Neural progenitor cell (in vitro differentiated cells): ENCODE measurements around the gene BMPER. TPM values are rescaled to one million over a fixed set of nuclear protein-coding genes. Genes with fewer than 3 reads are reported as not detected.
A peak's percentile ranks its signal among the peaks of the same experiment; 100 is the strongest.

Experiments used
- DNase-seq: peaks from one replicate; pipeline ENCODE4 v3.0.0-alpha.2; 2016; ENCODE audit warnings: low spot score
- H2AFZ ChIP-seq: fragments of 200-600 bp; sonication (generic); replicated peaks from 2 replicates; pipeline ENCODE4 v1.6.1; 2016; ENCODE audit warnings: antibody characterized with exemption
- H3F3A ChIP-seq: fragments of 200-600 bp; sonication (generic); 2 replicates; pipeline ENCODE4 v1.6.1; 2016; ENCODE audit warnings: antibody characterized with exemption, low read depth
- H3K27ac ChIP-seq: fragments of 200-600 bp; sonication (generic); 2 replicates; pipeline ENCODE4 v1.5.1; 2016; ENCODE audit warnings: mild to moderate bottlenecking
- H3K27me3 ChIP-seq: fragments of 200-600 bp; sonication (generic); 2 replicates; pipeline ENCODE4 v1.6.1; 2016; ENCODE audit warnings: mild to moderate bottlenecking, moderate library complexity
- H3K36me3 ChIP-seq: fragments of 200-600 bp; sonication (generic); 2 replicates; pipeline ENCODE4 v1.5.1; 2016
- H3K4me1 ChIP-seq: fragments of 200-600 bp; sonication (generic); 2 replicates; pipeline ENCODE4 v1.6.1; 2016; ENCODE audit warnings: mixed run types
- H3K4me2 ChIP-seq: fragments of 200-600 bp; sonication (generic); 2 replicates; pipeline ENCODE4 v1.6.1; 2016
- H3K4me3 ChIP-seq: fragments of 200-600 bp; sonication (generic); 2 replicates; pipeline ENCODE4 v1.5.1; 2016
- H3K79me2 ChIP-seq: fragments of 200-600 bp; sonication (generic); 2 replicates; pipeline ENCODE4 v1.6.1; 2016; ENCODE audit warnings: low read depth
- H3K9ac ChIP-seq: fragments of 200-600 bp; sonication (generic); 2 replicates; pipeline ENCODE4 v1.6.1; 2016
- H3K9me3 ChIP-seq: fragments of 200-600 bp; sonication (generic); 2 replicates; pipeline ENCODE4 v1.5.1; 2016; ENCODE audit warnings: low read depth
- H4K20me1 ChIP-seq: fragments of 200-600 bp; sonication (generic); 2 replicates; pipeline ENCODE4 v1.6.1; 2016; ENCODE audit warnings: low read depth
- H3K27ac Mint-ChIP-seq: 3 replicates; pipeline ENCODE4 v1.8.0; 2021; ENCODE audit warnings: mixed read lengths
- H3K27me3 Mint-ChIP-seq: 2 replicates; pipeline ENCODE4 v1.8.0; 2022; ENCODE audit warnings: low read depth, mild to moderate bottlenecking, inconsistent platforms, moderate library complexity, mixed read lengths; ENCODE audit not compliant: insufficient read depth
- H3K36me3 Mint-ChIP-seq: 3 replicates; pipeline ENCODE4 v1.8.0; 2021; ENCODE audit warnings: mixed read lengths
- H3K4me1 Mint-ChIP-seq: 3 replicates; pipeline ENCODE4 v1.8.0; 2021; ENCODE audit warnings: mixed read lengths
- H3K4me3 Mint-ChIP-seq: 3 replicates; pipeline ENCODE4 v1.8.0; 2021; ENCODE audit warnings: mild to moderate bottlenecking, moderate library complexity, mixed read lengths
- H3K9me3 Mint-ChIP-seq: 3 replicates; pipeline ENCODE4 v1.8.0; 2020; ENCODE audit warnings: mixed read lengths
- EZH2 ChIP-seq: fragments of 200-600 bp; sonication (generic); IDR thresholded peaks from 2 replicates; pipeline ENCODE4 v1.6.1; 2017; ENCODE audit warnings: antibody characterized with exemption, mild to moderate bottlenecking, moderate library complexity
- EZH2phosphoT487 ChIP-seq: fragments of 200-600 bp; sonication (generic); IDR thresholded peaks from 2 replicates; pipeline ENCODE4 v1.6.1; 2017; ENCODE audit warnings: antibody characterized with exemption
- total RNA-seq: library from RNA; depleted of rRNA; stranded (reverse); fragments of >200 nt; gene quantifications from 2 replicates; pipeline ENCODE4 v1.2.3, GENCODE V29; 2015; ENCODE audit warnings: low replicate concordance
- TF ChIP-seq, protein P1 (sequence below): fragments of 200-600 bp; sonication (generic); IDR thresholded peaks from 2 replicates; pipeline ENCODE4 v1.5.1; 2017; ENCODE audit warnings: antibody characterized with exemption, mild to moderate bottlenecking

The BMPER gene
- total RNA-seq, 1 donor from 2014 or later, result 1.2 TPM

DNA sequence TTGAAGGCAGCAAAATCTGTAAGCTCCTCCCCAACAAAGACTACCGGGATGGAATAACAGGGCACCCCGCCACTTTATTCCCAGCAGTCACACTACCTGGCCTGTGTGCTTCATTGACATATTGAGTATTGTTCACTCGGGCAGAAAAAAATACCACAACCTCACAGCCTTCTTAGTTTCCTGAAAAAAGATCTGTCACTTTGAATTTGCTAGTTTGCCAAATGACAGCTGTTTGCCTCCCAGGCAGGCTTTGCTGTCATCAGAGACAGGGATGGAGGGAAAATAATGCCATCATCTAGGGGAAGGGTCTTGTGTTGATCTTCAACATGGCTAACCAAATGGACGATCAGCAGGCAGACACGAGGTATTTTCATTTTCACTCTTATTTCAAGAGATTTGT, 26.9 kb downstream of the BMPER start:
- H3K27me3 ChIP-seq, result no peaks in the 10 kb centered on the region
- DNase-seq, result no peak
- no peaks in the 10 kb centered on the region for H3K9me3 ChIP-seq
- no peak overlapping the region for H3K4me2 ChIP-seq
- Mint-ChIP-seq H3K4me3 (no peak overlapping the region), H3K27me3 (peaks cover 2% of the 10 kb centered on the region), H3K9me3 (no peaks in the 10 kb centered on the region), H3K4me1 (peaks cover 10% of the 10 kb centered on the region), H3K27ac (no peak overlapping the region), H3K36me3 (no peaks in the 10 kb centered on the region)
- H3F3A ChIP-seq, result no peaks in the 10 kb centered on the region
- TF ChIP-seq EZH2, result no peak
- TF ChIP-seq, protein P1, sequence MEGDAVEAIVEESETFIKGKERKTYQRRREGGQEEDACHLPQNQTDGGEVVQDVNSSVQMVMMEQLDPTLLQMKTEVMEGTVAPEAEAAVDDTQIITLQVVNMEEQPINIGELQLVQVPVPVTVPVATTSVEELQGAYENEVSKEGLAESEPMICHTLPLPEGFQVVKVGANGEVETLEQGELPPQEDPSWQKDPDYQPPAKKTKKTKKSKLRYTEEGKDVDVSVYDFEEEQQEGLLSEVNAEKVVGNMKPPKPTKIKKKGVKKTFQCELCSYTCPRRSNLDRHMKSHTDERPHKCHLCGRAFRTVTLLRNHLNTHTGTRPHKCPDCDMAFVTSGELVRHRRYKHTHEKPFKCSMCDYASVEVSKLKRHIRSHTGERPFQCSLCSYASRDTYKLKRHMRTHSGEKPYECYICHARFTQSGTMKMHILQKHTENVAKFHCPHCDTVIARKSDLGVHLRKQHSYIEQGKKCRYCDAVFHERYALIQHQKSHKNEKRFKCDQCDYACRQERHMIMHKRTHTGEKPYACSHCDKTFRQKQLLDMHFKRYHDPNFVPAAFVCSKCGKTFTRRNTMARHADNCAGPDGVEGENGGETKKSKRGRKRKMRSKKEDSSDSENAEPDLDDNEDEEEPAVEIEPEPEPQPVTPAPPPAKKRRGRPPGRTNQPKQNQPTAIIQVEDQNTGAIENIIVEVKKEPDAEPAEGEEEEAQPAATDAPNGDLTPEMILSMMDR, result no peak
- no peak for TF ChIP-seq EZH2phosphoT487
- H3K27ac ChIP-seq, result no peak overlapping the region
- no peak overlapping the region for H2AFZ ChIP-seq
- H4K20me1 ChIP-seq, result no peaks in the 10 kb centered on the region
- H3K36me3 ChIP-seq, result no peaks in the 10 kb centered on the region
- H3K79me2 ChIP-seq, result no peaks in the 10 kb centered on the region
- H3K9ac ChIP-seq, result no peak overlapping the region
- H3K4me3 ChIP-seq, result no peak overlapping the region
- H3K4me1 ChIP-seq, result peaks cover 16% of the 10 kb centered on the region

DNA sequence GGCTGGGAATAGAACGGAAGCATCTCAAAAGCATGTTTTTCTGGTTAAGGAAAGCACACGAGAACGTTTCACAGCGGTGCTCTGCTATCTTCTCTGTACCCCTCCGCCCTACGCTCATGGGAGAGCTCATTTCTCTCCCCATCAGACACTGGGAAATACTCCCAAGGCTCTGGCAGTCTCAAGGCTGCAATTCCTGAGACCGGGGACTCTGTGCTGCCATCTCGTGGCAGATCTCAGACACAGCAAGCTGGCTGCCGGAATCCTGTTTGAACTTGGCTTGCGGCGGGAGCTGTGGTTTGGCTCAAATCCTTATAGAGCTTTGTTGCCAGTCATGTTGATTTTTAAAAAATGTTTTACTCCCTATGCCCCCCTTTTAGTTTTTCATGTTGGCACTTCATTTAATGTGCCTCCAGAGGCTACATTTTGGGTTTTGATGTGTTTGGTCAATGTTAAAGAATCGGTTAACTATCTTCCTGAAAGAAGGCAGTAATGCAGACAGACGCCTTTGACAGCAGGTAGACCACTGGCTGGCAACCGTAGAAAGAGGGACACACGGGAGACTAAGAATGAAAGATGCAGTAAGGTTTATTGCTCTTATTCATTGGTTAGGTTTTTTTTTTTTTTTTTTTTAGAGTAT, 27.6 kb downstream of the BMPER start:
- Histone ChIP-seq H3K4me2 (no peak overlapping the region), H2AFZ (no peak overlapping the region), H3K79me2 (no peaks in the 10 kb centered on the region), H3K27ac (no peak overlapping the region), H3K36me3 (no peaks in the 10 kb centered on the region), H3K4me1 (peaks cover 16% of the 10 kb centered on the region), H3F3A (no peaks in the 10 kb centered on the region), H3K27me3 (no peaks in the 10 kb centered on the region), H3K4me3 (no peak overlapping the region), H3K9me3 (no peaks in the 10 kb centered on the region), H3K9ac (no peak overlapping the region), H4K20me1 (no peaks in the 10 kb centered on the region)
- Mint-ChIP-seq H3K27me3 (peaks cover 2% of the 10 kb centered on the region), H3K4me1 (peaks cover 10% of the 10 kb centered on the region), H3K27ac (no peak overlapping the region), H3K9me3 (no peaks in the 10 kb centered on the region), H3K36me3 (no peaks in the 10 kb centered on the region), H3K4me3 (no peak overlapping the region)
- TF ChIP-seq EZH2, result no peak
- TF ChIP-seq, protein P1, result peak; percentile 98
- TF ChIP-seq EZH2phosphoT487, result no peak
- peak; percentile 81 for DNase-seq

DNA sequence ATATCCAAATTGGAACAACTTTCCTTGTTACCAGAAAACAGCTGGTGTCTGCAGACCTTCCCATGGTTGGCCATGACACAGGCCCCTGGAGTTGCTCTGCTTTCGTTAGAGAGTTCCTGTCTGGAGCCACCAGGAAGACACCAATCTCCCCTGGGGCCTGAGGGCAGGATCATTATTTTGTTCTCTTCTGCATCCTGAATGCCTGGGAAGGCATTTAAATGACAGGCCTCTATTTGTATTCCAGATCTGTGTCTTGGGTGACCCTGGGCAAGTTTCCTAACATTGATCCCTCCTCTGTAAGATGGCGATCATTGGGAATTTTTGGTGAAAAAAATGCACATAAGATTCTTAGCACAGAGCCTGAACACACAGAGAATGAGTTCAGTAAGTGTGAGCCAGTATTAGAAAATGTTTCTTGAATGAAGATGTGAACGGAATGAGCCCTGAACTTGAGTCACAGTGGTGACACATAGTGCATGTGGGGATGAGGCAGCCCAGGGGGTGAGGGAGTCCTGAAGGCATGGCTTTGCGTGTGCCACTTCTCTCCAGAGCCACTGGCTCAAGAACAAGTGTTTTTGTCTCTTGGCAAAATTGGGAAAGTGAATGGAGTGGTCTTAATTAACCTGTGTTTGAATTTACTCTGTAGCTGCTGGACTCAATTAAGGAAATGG, 28.4 kb downstream of the BMPER start:
- H3K36me3 Mint-ChIP-seq, result no peaks in the 10 kb centered on the region

DNA sequence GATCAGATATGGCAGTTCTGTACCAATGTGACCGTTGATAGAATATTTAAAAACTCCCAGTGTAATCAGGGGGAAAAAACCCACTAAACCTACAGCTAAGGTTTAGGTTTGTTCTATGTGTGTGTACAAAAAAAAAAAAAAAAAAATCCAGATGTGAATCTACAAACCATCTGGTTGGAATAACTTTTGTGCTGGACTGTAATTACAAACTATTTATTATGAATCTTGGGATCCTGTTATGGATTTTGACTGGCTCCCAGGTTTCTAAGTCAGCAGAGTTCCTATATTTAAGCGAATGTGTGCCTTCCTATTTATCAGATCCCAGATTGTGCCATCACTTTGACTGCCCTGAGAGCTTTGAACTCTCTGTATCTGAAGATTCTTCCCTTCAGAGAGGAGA, 29.1 kb downstream of the BMPER start:
- H3K4me1 Mint-ChIP-seq, result peaks cover 7% of the 10 kb centered on the region
- no peak overlapping the region for H3K4me2 ChIP-seq

More for the DNA sequence above, 28.4 kb downstream of the BMPER start:
- Histone ChIP-seq H3K27ac (no peak overlapping the region), H4K20me1 (no peaks in the 10 kb centered on the region), H3K36me3 (no peaks in the 10 kb centered on the region), H3K9ac (no peak overlapping the region), H3K4me1 (peaks cover 10% of the 10 kb centered on the region), H3K27me3 (no peaks in the 10 kb centered on the region), H3K9me3 (no peaks in the 10 kb centered on the region), H3K79me2 (no peaks in the 10 kb centered on the region), H3K4me2 (no peak overlapping the region), H3F3A (no peaks in the 10 kb centered on the region), H3K4me3 (no peak overlapping the region), H2AFZ (no peak overlapping the region)
- H3K4me3 Mint-ChIP-seq, result no peak overlapping the region
- no peak for DNase-seq
- H3K9me3 Mint-ChIP-seq, result no peaks in the 10 kb centered on the region
- TF ChIP-seq EZH2 (no peak), EZH2phosphoT487 (no peak)
- H3K27me3 Mint-ChIP-seq, result peaks cover 2% of the 10 kb centered on the region
- H3K4me1 Mint-ChIP-seq, result peaks cover 7% of the 10 kb centered on the region
- no peak overlapping the region for H3K27ac Mint-ChIP-seq

More for the DNA sequence above, 29.1 kb downstream of the BMPER start:
- H3K36me3 ChIP-seq, result no peaks in the 10 kb centered on the region
- Mint-ChIP-seq H3K27me3 (peaks cover 2% of the 10 kb centered on the region), H3K36me3 (no peaks in the 10 kb centered on the region), H3K27ac (no peak overlapping the region), H3K4me3 (no peak overlapping the region), H3K9me3 (no peaks in the 10 kb centered on the region)
- H3K4me1 ChIP-seq, result peaks cover 9% of the 10 kb centered on the region
- DNase-seq, result no peak
- H3K9me3 ChIP-seq, result no peaks in the 10 kb centered on the region
- no peaks in the 10 kb centered on the region for H3F3A ChIP-seq
- H3K27ac ChIP-seq, result no peak overlapping the region
- no peaks in the 10 kb centered on the region for H3K79me2 ChIP-seq
- H3K27me3 ChIP-seq, result no peaks in the 10 kb centered on the region
- H4K20me1 ChIP-seq, result no peaks in the 10 kb centered on the region
- TF ChIP-seq EZH2, result no peak
- TF ChIP-seq, protein P1, result no peak
- no peak for TF ChIP-seq EZH2phosphoT487
- no peak overlapping the region for H3K4me3 ChIP-seq
- no peak overlapping the region for H3K9ac ChIP-seq
- H2AFZ ChIP-seq, result no peak overlapping the region
